ENCODE results near the gene GRM6. TPM values are rescaled to one million over a fixed set of nuclear protein-coding genes. Genes with fewer than 3 reads are reported as not detected.

The GRM6 gene
- total RNA-seq = not detected in 2 replicates

GRCh38 chr5:178994580-178995340 lies at the start of gene GRM6:
Gene GRM6, minus strand, starts transcription at chr5:178995320. Its CDS starts 376 bp downstream, at chr5:178994944.

GRCh38 chr5:179023528-179024189 lies 28.5 kb upstream of the GRM6 start, which contains the start of gene ZNF879:
Gene ZNF879, plus strand, starts transcription at chr5:179023804. Its CDS starts 1,201 bp downstream, at chr5:179025005.

GRCh38 chr5:178940569-178941360 lies 54.4 kb downstream of the GRM6 start, which contains the start of gene ZNF454:
Gene ZNF454, plus strand, starts transcription at chr5:178941198. Its CDS starts 1,594 bp downstream, at chr5:178942792.

Other genes starting within 250 kb of the GRM6 start
- 8.3 and 10.1 TPM in 2 replicates for gene ZNF354B, start 135.4 kb downstream of the GRM6 start, total RNA-seq
- gene ZFP2, start 99.4 kb downstream of the GRM6 start, total RNA-seq = 0.55 and 0.89 TPM in 2 replicates
- gene ZNF454, start 54.1 kb downstream of the GRM6 start, total RNA-seq = 3.6 and 4.0 TPM in 2 replicates
- 2.8 and 4.8 TPM in 2 replicates for gene ZNF879, start 28.5 kb upstream of the GRM6 start, total RNA-seq
- gene ZNF354C, start 65.1 kb upstream of the GRM6 start, total RNA-seq = 7.1 and 8.1 TPM in 2 replicates